Lung (tissue), 12 donors: ENCODE results near the gene EPN2. TPM values are rescaled to one million over a fixed set of nuclear protein-coding genes. Genes with fewer than 3 reads are reported as not detected.

Experiments used
- ATAC-seq: fragments of 200-7000 bp; cut with Tn5 transposase; one replicate; pipeline ENCODE4 v1.9.1; 2020; ENCODE audit warnings: moderate number of reproducible peaks; ENCODE audit not compliant: insufficient read depth, low FRiP score
- DNase-seq, 3 donors: peaks; one replicate each; pipeline ENCODE4 v3.0.0-alpha.2; 2013 to 2017
- H3K27ac ChIP-seq, 2 donors: one replicate each; pipeline ENCODE4 v1.5.1; 2013; ENCODE audit warnings: mild to moderate bottlenecking in 2 of 2, moderate library complexity in 2 of 2, control low read depth in 1 of 2, inconsistent platforms in 1 of 2, low read depth in 1 of 2, low read length in 1 of 2
- H3K27me3 ChIP-seq, 3 donors: one replicate each; pipeline ENCODE4 v1.5.1; 2013; ENCODE audit warnings: low read length in 2 of 3; ENCODE audit not compliant: control insufficient read depth in 3 of 3, insufficient read depth in 3 of 3
- H3K36me3 ChIP-seq, 4 donors: one replicate each; pipeline ENCODE4 v1.5.1; 2013; ENCODE audit warnings: low read length in 4 of 4, mild to moderate bottlenecking in 1 of 4, moderate library complexity in 1 of 4; ENCODE audit not compliant: control insufficient read depth in 4 of 4, insufficient read depth in 4 of 4
- H3K4me1 ChIP-seq, 5 donors: one replicate each; pipeline ENCODE4 v1.5.1; 2013; ENCODE audit warnings: low read length in 5 of 5, mild to moderate bottlenecking in 2 of 5, moderate library complexity in 1 of 5; ENCODE audit not compliant: control insufficient read depth in 5 of 5, insufficient read depth in 5 of 5
- H3K4me3 ChIP-seq: one replicate; pipeline ENCODE4 v1.5.1; 2013; ENCODE audit warnings: mild to moderate bottlenecking, control low read depth, moderate library complexity
- H3K9ac ChIP-seq, 2 donors: one replicate each; pipeline ENCODE4 v1.5.1; 2013; ENCODE audit warnings: low read length in 2 of 2, control low read depth in 1 of 2; ENCODE audit not compliant: insufficient read depth in 1 of 2
- H3K9me3 ChIP-seq, 4 donors: one replicate each; pipeline ENCODE4 v1.5.1; 2013; ENCODE audit warnings: low read length in 3 of 4, mild to moderate bottlenecking in 1 of 4, moderate library complexity in 1 of 4; ENCODE audit not compliant: control insufficient read depth in 4 of 4, insufficient read depth in 3 of 4
- WGBS, 2 donors: extraction: QIAGEN DNeasy Blood & Tissue Kit; methylation state at CpG; one replicate each; pipeline ENCODE4 v1.1.7; 2013; 5-methylcytosine and 5-hydroxymethylcytosine counted together
- polyA plus RNA-seq, 2 donors: library from polyadenylated mRNA; stranded (reverse); fragments of 200-250 nt; gene quantifications; one replicate each; pipeline ENCODE4 v1.2.1, GENCODE V29; 2013
- total RNA-seq, 2 donors: library from RNA; depleted of rRNA in 1 of 2; stranded (reverse); fragments of >200 nt in 1 of 2; gene quantifications; one replicate each; pipeline ENCODE4 v1.2.1, GENCODE V29; 2014 to 2021
- TF ChIP-seq, protein P1 (sequence below): IDR thresholded peaks from 2 replicates; pipeline ENCODE4 v1.5.1; 2012; ENCODE audit warnings: mild to moderate bottlenecking; ENCODE audit errors: control extremely low read depth, extremely low read depth
- donor health status: control.
- donor health status: control.
- donor health status: Bipolar disorder and iron deficiency.
- donor health status: healthy.
- donor health status: DM: yes; HTN: yes; CAD: no.

EPN2 gene
- total and polyA plus RNA-seq, 4 donors, result 16.7 to 73.7 (median 37.4) TPM

DNA sequence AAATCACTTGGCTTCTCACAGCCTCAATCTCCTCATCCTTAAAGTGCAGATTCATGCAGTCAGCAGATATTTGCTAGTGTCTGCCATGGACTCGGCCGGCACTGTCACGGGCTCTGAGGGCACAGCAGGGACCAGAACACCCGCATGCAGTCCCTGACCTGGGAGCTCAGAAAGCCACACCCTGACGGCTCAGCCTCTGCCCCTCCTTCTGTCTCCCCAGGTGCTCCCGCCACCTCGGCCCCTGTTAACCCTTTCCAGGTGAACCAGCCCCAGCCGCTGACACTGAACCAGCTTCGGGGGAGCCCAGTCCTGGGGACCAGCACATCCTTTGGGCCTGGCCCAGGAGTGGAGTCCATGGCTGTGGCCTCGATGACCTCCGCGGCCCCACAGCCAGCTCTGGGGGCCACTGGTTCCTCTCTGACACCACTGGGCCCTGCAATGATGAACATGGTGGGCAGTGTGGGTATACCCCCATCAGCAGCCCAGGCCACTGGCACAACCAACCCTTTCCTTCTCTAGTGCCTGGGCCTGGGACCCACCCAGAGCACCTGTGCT lies 96.6 kb downstream of the EPN2 start:
- DNase-seq (no peak), ATAC-seq (no peak)
- Histone ChIP-seq H3K4me1 (peaks cover 0 to 24% (median 5%) of the 10 kb centered on the region in 5 donors), H3K27me3 (no peaks in the 10 kb centered on the region), H3K36me3 (peaks cover 4 to 24% (median 16%) of the 10 kb centered on the region in 4 donors), H3K9ac (no peak overlapping the region), H3K9me3 (no peaks in the 10 kb centered on the region), H3K27ac (no peak overlapping the region), H3K4me3 (no peak overlapping the region)
- WGBS, 2 donors, result 91 to 94% methylated on average over 12 of the region's 12 CpGs
- TF ChIP-seq, protein P1, sequence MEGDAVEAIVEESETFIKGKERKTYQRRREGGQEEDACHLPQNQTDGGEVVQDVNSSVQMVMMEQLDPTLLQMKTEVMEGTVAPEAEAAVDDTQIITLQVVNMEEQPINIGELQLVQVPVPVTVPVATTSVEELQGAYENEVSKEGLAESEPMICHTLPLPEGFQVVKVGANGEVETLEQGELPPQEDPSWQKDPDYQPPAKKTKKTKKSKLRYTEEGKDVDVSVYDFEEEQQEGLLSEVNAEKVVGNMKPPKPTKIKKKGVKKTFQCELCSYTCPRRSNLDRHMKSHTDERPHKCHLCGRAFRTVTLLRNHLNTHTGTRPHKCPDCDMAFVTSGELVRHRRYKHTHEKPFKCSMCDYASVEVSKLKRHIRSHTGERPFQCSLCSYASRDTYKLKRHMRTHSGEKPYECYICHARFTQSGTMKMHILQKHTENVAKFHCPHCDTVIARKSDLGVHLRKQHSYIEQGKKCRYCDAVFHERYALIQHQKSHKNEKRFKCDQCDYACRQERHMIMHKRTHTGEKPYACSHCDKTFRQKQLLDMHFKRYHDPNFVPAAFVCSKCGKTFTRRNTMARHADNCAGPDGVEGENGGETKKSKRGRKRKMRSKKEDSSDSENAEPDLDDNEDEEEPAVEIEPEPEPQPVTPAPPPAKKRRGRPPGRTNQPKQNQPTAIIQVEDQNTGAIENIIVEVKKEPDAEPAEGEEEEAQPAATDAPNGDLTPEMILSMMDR, result no peak

DNA sequence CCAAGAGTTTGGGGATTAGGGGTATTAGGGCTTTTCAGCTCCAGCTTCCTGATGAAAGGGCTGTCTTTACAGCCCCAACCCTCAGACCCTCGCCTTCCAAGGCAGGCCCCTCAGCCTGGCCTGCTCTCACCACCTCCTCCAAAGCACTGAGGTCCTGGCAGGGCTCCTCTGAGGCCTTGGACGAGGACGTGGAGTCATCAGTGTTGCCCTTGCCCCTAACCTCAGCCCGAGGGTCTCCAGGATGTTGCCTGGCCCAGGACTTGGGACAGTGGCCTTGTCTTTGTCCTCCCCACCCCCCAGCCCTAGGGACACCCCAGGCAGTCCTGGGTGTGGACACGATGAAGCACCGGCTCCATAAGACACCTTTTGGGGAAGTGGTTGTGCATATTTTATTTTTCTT lies 97.2 kb downstream of the EPN2 start:
- H3K9me3 ChIP-seq, result no peaks in the 10 kb centered on the region
- no peak for ATAC-seq

DNA sequence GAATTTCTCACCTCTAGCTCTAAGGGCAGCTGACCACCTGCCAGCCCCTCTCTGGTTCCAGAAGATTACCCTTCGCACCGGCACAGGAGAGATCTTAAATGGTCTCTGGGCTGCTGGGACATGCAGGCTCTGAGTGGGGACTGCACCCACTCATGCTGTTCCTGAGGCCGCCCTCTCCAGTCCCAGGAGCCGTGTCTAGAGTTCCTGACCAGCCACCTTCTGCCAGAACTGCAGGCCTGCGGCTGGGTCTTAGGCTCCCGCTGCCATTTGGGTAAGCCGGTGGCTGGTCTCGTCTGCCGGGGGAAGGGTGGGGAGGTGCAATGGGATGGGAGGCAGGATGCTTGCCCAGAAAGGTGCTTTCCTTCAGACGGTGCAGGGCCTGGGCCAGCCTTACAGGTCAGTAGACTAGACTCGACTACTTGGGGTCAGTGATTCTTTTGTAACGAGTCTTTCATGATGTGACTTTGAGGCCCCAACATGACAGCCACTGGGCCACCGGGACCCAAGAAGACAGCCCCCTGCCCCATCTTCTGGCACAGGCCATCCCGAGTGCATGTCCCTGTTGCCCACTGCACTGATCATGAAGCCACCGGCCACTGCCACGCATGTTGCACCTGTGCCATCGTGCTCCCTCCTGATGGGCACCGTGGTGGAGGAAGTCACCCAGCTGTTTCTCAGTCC lies 98.9 kb downstream of the EPN2 start:
- Histone ChIP-seq H3K4me1 (peaks cover 0 to 24% (median 5%) of the 10 kb centered on the region in 5 donors), H3K9me3 (no peaks in the 10 kb centered on the region), H3K36me3 (peaks cover 0 to 18% (median 6%) of the 10 kb centered on the region in 4 donors), H3K4me3 (no peak overlapping the region), H3K27me3 (no peaks in the 10 kb centered on the region), H3K9ac (no peak overlapping the region), H3K27ac (no peak overlapping the region)
- WGBS, 2 donors, result 87 to 91% methylated on average over 18 of the region's 18 CpGs
- DNase-seq (no peak), ATAC-seq (no peak)
- TF ChIP-seq, protein P1, result no peak

More for the DNA sequence above, 97.2 kb downstream of the EPN2 start:
- Histone ChIP-seq H3K9ac (no peak overlapping the region), H3K36me3 (peaks cover 4 to 19% (median 13%) of the 10 kb centered on the region in 4 donors), H3K4me1 (peaks cover 0 to 24% (median 5%) of the 10 kb centered on the region in 5 donors), H3K4me3 (no peak overlapping the region), H3K27me3 (no peaks in the 10 kb centered on the region), H3K27ac (no peak overlapping the region)
- 84 to 89% methylated on average over 6 of the region's 6 CpGs for WGBS, 2 donors
- no peak for DNase-seq
- TF ChIP-seq, protein P1, result no peak
